ENCODE measurements around the gene RAD51. TPM values are rescaled to one million over a fixed set of nuclear protein-coding genes. Genes with fewer than 3 reads are reported as not detected.

Gene RAD51
- total and polyA plus RNA-seq, 2 donors (not counting 1 experiment from before 2014, with no cell fraction given), result 1.3 to 5.0 TPM

DNA sequence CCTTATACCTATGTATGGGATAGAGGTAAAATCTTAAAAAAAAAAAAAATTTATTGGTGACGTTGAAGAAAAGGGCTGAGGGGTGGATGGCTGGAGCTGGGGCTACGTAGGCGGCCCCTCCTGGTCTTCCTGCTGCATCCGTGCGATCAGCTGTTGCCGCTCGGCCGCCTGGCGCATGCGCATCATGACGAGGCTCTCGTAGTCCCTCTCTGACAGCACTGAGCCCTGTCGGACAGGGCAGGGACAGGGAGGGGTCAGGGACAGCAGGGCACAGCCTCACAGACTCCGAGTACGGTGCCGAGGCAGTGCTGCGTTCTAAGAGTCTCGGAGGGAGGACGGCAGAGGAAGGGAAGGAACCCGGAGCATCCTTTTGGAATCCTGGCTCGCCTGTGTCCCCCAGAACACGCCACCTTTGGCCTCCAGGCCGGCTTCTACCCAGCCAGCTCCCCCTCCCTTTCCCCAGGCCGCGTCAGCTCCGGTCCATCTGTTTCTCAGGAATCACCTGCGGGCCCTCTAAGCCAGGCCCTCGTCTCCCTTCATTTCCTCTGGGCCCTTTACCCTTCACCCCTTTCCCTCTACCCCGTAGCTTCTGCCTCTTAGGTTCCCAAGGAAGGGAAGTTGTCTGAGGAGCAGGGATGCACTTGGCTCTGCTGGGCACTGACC, 73.0 kb downstream of the RAD51 start:
- Histone ChIP-seq H3K9ac (ENCODE audit: insufficient read depth, low read length) (no peak overlapping the region), H3K4me3 (replicated peaks in 1 of 4; ENCODE audit: control extremely low read depth in 1 of 4, insufficient read depth in 1 of 4, low read depth in 3 of 4, low read length in 4 of 4) (no peak overlapping the region), H3K27me3 (ENCODE audit: control insufficient read depth, insufficient read depth, low read length) (no peaks in the 10 kb centered on the region), H3K9me3 (ENCODE audit: control insufficient read depth, insufficient read depth, low read depth, low read length) (no peaks in the 10 kb centered on the region), H3K4me1 (ENCODE audit: control insufficient read depth, extremely low read depth, insufficient read depth, low read length) (peaks cover 16% of the 10 kb centered on the region), H3K79me2 (ENCODE audit: control insufficient read depth, insufficient read depth, low read length) (no peaks in the 10 kb centered on the region), H2AFZ (ENCODE audit: low read length) (no peak overlapping the region), H3K4me2 (ENCODE audit: extremely low read depth, insufficient read depth, low read length) (no peak overlapping the region), H3K27ac (ENCODE audit: insufficient read depth, low read length) (no peak overlapping the region), H3K36me3 (ENCODE audit: control insufficient read depth, insufficient read depth, low read length) (peaks cover 7% of the 10 kb centered on the region), H4K20me1 (ENCODE audit: control insufficient read depth, extremely low read depth, insufficient read depth, low read length) (no peaks in the 10 kb centered on the region)
- TF ChIP-seq, protein P1, sequence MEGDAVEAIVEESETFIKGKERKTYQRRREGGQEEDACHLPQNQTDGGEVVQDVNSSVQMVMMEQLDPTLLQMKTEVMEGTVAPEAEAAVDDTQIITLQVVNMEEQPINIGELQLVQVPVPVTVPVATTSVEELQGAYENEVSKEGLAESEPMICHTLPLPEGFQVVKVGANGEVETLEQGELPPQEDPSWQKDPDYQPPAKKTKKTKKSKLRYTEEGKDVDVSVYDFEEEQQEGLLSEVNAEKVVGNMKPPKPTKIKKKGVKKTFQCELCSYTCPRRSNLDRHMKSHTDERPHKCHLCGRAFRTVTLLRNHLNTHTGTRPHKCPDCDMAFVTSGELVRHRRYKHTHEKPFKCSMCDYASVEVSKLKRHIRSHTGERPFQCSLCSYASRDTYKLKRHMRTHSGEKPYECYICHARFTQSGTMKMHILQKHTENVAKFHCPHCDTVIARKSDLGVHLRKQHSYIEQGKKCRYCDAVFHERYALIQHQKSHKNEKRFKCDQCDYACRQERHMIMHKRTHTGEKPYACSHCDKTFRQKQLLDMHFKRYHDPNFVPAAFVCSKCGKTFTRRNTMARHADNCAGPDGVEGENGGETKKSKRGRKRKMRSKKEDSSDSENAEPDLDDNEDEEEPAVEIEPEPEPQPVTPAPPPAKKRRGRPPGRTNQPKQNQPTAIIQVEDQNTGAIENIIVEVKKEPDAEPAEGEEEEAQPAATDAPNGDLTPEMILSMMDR (conservative IDR thresholded peaks at IDR 0.05 in 1 of 2, IDR thresholded peaks at IDR 0.05 in 1 of 2; ENCODE audit: low read depth in 1 of 2, low read length in 2 of 2), result no peak
- TF ChIP-seq EZH2 (IDR thresholded peaks at IDR 0.05; ENCODE audit: low read length, missing control alignments), result no peak
- no peak for DNase-seq (ENCODE audit: low read depth in 2 of 2)

DNA sequence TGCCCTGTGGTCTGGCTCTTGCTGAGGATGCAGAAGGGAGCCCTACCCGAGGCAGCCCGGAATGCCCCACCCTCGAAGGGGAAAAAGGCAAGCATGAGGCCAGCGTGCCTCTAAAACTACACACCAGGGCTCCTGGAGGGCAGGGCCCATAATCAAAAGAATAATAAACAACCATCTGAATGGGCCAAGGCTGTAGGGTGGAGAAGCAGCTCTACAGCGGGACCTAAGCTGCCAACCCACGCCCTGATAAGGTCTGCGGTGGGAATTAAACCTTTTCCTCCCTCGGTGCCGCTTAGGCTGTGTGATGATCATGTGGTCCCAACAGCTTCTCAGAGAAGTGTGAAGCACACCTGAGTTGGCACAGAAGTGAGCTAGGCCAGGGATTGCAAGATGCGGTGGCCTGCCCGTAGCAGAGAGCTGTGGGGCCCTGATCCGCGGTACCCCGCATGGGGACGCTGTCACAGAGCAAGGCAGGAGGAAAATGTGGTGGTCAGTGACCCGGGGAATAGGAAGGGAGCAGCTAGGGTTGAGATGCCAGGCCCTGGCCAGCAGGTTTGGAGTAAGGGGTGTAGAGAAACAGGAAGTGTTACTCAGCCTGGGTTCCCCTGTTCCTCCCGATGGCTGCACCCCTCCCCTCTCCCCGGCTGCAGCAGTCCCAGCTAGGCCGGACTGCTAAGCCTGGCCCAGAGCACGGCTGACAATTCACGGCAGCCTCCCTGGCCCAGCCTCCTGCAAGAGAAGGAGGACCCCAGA, 73.7 kb downstream of the RAD51 start:
- H3K4me2 ChIP-seq (ENCODE audit: extremely low read depth, insufficient read depth, low read length), result no peak overlapping the region
- H3K36me3 ChIP-seq (ENCODE audit: control insufficient read depth, insufficient read depth, low read length), result peaks cover 10% of the 10 kb centered on the region
- H3K4me1 ChIP-seq (ENCODE audit: control insufficient read depth, extremely low read depth, insufficient read depth, low read length), result peaks cover 9% of the 10 kb centered on the region

More for the DNA sequence above, 73.7 kb downstream of the RAD51 start:
- Histone ChIP-seq H3K79me2 (ENCODE audit: control insufficient read depth, insufficient read depth, low read length) (no peaks in the 10 kb centered on the region), H3K9me3 (ENCODE audit: control insufficient read depth, insufficient read depth, low read depth, low read length) (no peaks in the 10 kb centered on the region), H3K27me3 (ENCODE audit: control insufficient read depth, insufficient read depth, low read length) (no peaks in the 10 kb centered on the region), H3K9ac (ENCODE audit: insufficient read depth, low read length) (peak overlapping the region; percentile 2), H4K20me1 (ENCODE audit: control insufficient read depth, extremely low read depth, insufficient read depth, low read length) (no peaks in the 10 kb centered on the region), H2AFZ (ENCODE audit: low read length) (no peak overlapping the region), H3K27ac (ENCODE audit: insufficient read depth, low read length) (no peak overlapping the region), H3K4me3 (replicated peaks in 1 of 4; ENCODE audit: control extremely low read depth in 1 of 4, insufficient read depth in 1 of 4, low read depth in 3 of 4, low read length in 4 of 4) (no peak overlapping the region)
- TF ChIP-seq EZH2 (IDR thresholded peaks at IDR 0.05; ENCODE audit: low read length, missing control alignments), result no peak
- TF ChIP-seq, protein P1 (conservative IDR thresholded peaks at IDR 0.05 in 1 of 2, IDR thresholded peaks at IDR 0.05 in 1 of 2; ENCODE audit: low read depth in 1 of 2, low read length in 2 of 2), result no peak
- DNase-seq (ENCODE audit: low read depth in 2 of 2), result peak in 1 of 2 donors; percentile 33
